ENCODE measurements around the gene MMAB.

The MMAB gene

DNA sequence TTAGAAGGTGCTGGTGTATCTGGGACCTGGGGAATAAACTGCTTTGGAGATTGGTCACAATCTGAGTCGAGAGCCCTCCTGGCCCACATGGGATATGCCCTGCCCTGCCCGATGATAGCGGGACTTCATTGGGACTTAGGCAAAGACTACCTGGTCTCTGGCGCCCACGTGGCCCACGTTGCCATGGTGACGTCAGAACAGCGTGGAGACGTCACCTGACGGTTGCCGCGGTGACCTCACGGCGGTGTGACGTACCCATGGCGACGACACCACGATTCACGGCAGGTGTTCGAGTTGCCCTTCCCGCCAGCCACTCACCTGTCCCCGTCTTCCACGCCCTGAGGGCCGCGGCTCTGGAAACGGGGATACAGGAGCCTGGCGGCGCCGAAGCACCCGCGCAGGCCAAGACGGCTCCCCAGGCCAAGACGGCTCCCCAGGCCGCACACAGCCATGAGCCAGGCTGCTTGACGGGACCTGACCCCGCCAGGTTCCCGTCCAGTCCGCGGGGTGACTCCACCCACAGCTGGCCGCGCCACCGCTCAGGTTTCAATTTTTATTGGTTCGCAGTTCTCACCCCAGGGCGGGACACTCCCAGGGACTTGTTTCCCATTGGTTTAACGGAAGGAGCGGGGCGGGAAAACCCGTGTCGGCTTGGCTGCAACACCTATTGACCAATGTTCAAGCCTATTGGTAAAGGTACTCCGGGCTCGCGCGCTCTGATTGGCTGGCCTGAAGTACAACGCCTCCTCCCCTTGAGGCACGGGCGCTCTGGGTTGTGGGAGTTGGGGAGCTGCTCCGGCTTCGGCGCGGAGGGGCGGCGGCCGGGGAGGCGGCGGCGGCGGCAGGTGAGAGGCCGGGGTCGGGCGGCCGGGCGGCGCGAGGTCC lies at the start of gene MMAB, which contains the start of gene MVK:
TSS of gene MMAB (minus strand) at position 476 of the 885 bp plus-strand sequence. CDS start at position 452, 24 bp downstream.
TSS of gene MVK (plus strand) at position 766 of the 885 bp plus-strand sequence. CDS start 1,029 bp downstream, outside the sequence.
- H3K4me3 ChIP-seq (ENCODE audit: low read length): peak within 1 kb of the TSS; percentile 69
- H3K36me3 ChIP-seq (ENCODE audit: insufficient read depth, low read length): peaks cover 43% of the 10 kb centered on the region
- H2AFZ ChIP-seq (ENCODE audit: low read depth, low read length): peak within 1 kb of the TSS; percentile 32
- H3K4me1 ChIP-seq (ENCODE audit: insufficient read depth, low read length): peaks cover 19% of the 10 kb centered on the region
- no peaks in the 10 kb centered on the region for H3K27me3 ChIP-seq (ENCODE audit: insufficient read depth, low read length)
- H3K9me3 ChIP-seq (ENCODE audit: low read length): no peaks in the 10 kb centered on the region

DNA sequence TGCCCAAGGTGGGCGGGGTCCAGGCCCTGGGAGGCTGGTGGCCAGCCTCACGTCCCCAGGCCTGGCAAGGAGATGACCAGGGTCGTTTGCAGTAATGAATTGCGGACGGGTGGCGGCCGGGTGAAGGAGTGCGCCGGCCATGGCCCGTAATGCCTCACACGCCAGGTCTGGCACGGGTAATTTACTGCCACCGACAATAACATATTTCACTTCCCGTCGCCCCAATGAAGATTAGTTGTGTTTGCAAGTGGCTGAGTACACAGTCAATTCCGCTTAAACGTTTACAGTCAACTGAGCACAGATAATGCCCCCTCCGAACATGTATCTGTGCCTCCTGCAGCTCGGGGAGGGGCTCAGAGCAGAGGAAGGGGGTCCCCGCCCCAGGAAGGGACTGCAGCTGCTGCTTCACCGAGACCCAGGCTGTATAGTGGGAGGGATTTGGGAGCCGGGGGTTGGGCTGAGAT lies 48.6 kb upstream of the MMAB start:
- Histone ChIP-seq H3K36me3 (ENCODE audit: insufficient read depth, low read length) (no peaks in the 10 kb centered on the region), H2AFZ (ENCODE audit: low read depth, low read length) (no peak overlapping the region), H3K4me1 (ENCODE audit: insufficient read depth, low read length) (peaks cover 7% of the 10 kb centered on the region), H3K27me3 (ENCODE audit: insufficient read depth, low read length) (peaks cover 15% of the 10 kb centered on the region), H3K9me3 (ENCODE audit: low read length) (no peaks in the 10 kb centered on the region), H3K4me3 (ENCODE audit: low read length) (no peak overlapping the region)

DNA sequence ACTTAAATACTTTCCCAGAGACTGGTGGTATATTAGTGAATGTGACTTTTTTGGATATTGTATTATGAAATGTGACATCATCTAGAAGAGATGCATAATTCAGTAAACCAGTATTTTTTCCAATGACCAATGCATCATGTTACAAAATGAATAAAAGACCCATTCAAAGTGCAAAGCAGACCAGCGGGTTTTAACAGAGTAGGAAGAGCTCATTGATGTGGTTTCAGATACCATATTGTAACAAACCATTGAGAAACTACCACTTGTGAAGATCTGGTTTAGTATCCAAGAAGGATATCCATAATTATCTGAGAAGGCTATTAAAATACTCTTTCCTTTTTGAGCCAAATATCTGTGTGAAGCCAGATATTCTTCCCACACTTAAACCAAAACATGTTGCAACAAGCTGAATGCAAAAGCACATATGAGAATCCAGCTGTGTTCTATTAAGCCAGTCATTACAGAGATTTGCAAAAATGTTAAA lies 47.9 kb upstream of the MMAB start:
- Histone ChIP-seq H3K9me3 (ENCODE audit: low read length) (no peaks in the 10 kb centered on the region), H3K4me3 (ENCODE audit: low read length) (no peak overlapping the region), H3K27me3 (ENCODE audit: insufficient read depth, low read length) (peaks cover 22% of the 10 kb centered on the region), H2AFZ (ENCODE audit: low read depth, low read length) (no peak overlapping the region), H3K4me1 (ENCODE audit: insufficient read depth, low read length) (peaks cover 7% of the 10 kb centered on the region), H3K36me3 (ENCODE audit: insufficient read depth, low read length) (no peaks in the 10 kb centered on the region)

DNA sequence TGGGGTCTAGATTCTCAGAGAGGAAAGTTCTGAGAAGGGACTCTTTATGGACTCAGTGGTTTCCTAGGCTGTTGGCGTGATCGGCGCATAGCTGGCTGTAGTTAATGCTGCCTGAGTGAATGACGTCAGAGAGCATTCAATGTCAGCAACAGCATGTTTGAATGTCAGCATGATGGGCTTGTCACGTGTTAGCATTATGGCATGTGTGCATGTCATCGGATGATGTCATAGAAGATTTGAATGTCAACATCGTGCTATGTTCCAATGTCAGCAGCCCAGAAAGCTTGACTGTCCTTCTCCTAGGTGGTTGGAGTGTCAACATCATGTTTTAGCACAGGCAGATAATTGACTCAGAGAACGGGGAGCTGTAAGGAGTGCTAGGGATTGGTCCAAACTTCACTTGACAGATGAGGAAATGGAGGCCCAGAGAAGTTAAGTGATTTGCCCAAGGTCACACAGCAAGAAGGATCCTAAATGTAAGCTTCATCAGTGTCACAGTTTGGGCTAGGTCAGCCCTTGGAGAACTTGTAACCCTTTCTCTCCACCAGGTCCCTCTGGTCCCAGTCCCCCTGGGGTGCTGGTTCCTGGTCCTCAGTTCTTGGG lies 45.8 kb upstream of the MMAB start:
- peaks cover 33% of the 10 kb centered on the region for H3K27me3 ChIP-seq (ENCODE audit: insufficient read depth, low read length)
- no peak overlapping the region for H2AFZ ChIP-seq (ENCODE audit: low read depth, low read length)
- H3K36me3 ChIP-seq (ENCODE audit: insufficient read depth, low read length): no peaks in the 10 kb centered on the region
- H3K4me1 ChIP-seq (ENCODE audit: insufficient read depth, low read length): peaks cover 7% of the 10 kb centered on the region
- no peak overlapping the region for H3K4me3 ChIP-seq (ENCODE audit: low read length)
- no peaks in the 10 kb centered on the region for H3K9me3 ChIP-seq (ENCODE audit: low read length)

DNA sequence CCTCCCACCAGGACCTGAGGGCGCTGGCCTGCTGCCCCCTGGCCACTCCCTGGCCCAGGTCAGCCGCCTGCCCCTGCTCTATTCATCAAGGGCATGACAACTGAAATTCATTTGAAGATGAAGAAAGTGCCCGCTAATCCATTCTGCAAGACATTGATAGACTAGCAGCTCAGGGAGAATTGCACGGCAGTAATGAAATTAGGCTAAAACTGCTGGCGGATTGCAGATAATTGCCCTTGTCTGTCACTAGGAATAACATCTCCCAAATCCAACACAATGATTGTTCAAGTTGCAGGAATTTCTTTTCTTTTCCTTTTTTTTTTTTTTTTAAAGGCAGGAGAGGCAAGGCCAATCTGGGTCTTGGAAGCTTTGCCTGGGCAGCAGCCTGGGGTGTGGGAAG lies 44.8 kb upstream of the MMAB start:
- peaks cover 42% of the 10 kb centered on the region for H3K27me3 ChIP-seq (ENCODE audit: insufficient read depth, low read length)

DNA sequence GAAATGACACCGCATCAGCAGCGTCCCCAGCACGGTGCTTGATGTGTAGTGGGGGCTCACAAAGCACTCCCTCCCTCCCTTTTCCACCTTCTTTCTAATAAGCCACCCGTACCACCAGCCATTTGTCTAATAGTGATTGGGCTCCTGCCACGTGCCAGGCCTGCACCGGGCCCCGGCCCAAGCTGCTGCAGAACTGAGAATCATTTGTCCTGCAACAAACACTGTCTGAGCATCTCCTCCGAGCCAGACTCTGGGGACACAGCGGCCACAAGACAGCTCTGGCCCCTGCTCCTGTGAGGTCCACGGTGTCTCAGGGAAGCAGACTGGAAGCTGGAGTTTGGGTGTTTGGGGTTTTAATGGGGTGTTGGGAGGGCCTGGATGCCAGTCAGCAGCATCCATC lies 44.2 kb upstream of the MMAB start:
- no peak overlapping the region for H3K4me3 ChIP-seq (ENCODE audit: low read length)
- H3K9me3 ChIP-seq (ENCODE audit: low read length): no peaks in the 10 kb centered on the region
- H3K27me3 ChIP-seq (ENCODE audit: insufficient read depth, low read length): peaks cover 45% of the 10 kb centered on the region
- no peak overlapping the region for H2AFZ ChIP-seq (ENCODE audit: low read depth, low read length)
- no peaks in the 10 kb centered on the region for H3K36me3 ChIP-seq (ENCODE audit: insufficient read depth, low read length)
- H3K4me1 ChIP-seq (ENCODE audit: insufficient read depth, low read length): peaks cover 15% of the 10 kb centered on the region

More for the DNA sequence above, 44.8 kb upstream of the MMAB start:
- peaks cover 15% of the 10 kb centered on the region for H3K4me1 ChIP-seq (ENCODE audit: insufficient read depth, low read length)
- H3K36me3 ChIP-seq (ENCODE audit: insufficient read depth, low read length): no peaks in the 10 kb centered on the region
- no peak overlapping the region for H2AFZ ChIP-seq (ENCODE audit: low read depth, low read length)
- H3K4me3 ChIP-seq (ENCODE audit: low read length): no peak overlapping the region
- no peaks in the 10 kb centered on the region for H3K9me3 ChIP-seq (ENCODE audit: low read length)

DNA sequence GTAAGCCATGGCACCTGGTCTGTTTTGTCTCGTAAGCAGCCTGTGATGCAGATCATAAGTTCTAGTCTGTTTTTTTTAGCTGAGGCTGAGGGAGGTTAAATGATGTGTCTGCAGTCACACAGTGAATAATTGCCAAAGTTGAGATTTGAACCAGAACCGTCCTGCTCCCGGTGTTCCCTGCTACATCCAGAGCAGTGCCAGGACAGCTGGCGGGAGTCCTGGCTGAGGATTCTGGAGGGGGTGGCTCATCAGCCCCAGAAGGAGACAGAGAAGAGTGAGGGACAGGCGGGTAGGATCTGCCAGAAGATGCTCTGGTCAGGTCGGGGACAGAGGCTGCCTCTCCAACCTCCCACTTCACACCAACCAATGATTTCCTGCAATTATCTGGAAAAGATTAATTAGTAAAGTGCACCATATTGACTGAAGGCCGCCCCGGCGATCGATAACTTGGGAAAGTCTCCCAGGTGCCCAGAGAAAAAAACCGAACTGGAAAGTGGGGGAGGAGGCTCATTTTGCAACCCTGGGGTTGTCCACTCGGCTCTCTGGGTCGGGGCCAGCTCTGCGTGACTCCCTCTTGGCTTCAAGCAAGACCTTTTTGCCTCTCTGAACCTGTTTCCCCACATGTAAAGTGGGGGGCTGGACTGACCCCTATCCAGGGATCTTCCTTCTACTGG lies 42.4 kb upstream of the MMAB start:
- H3K9me3 ChIP-seq (ENCODE audit: low read length): no peaks in the 10 kb centered on the region
- H3K4me3 ChIP-seq (ENCODE audit: low read length): no peak overlapping the region
- peaks cover 8% of the 10 kb centered on the region for H3K4me1 ChIP-seq (ENCODE audit: insufficient read depth, low read length)
- H3K27me3 ChIP-seq (ENCODE audit: insufficient read depth, low read length): peaks cover 38% of the 10 kb centered on the region
- no peak overlapping the region for H2AFZ ChIP-seq (ENCODE audit: low read depth, low read length)
- no peaks in the 10 kb centered on the region for H3K36me3 ChIP-seq (ENCODE audit: insufficient read depth, low read length)

DNA sequence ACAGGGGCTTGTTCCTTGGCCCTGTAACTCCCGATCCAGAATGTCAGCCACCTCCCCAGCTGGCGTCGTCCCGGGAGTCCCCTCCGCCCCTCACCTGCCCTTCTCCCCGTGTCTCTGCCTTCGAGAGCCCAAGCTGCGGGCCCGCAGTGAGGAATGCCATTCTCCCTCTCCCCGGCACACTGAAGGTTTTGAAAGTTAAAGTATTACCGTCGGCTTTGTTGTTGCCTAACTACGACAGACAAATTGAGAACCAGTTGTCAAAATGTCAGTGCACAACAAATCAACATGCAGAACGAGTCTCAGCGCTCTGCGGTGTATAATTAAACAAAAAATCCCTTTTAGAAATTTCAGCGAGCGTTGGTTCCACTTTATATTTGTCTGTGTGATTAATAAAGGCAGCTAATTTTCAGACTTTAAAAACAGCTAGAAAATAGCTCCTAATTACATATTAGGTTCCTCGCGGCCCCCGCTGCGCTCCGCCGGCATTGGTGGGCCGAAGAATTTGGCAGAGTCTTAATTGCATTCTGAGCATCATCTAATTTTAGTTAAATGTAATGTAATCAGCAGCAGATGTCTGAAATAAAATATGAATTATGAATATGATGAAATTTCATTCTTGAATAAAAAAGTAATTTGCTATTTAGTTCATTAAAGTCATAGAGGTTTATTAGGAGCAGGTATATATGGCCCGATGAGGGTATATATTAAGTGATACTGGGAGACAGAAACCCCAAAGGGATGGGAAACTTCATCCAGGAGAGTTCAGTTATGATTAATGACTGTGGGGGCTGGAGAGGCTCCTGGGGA lies 40.5 kb upstream of the MMAB start:
- Histone ChIP-seq H3K36me3 (ENCODE audit: insufficient read depth, low read length) (no peaks in the 10 kb centered on the region), H3K9me3 (ENCODE audit: low read length) (no peaks in the 10 kb centered on the region), H3K4me1 (ENCODE audit: insufficient read depth, low read length) (peaks cover 8% of the 10 kb centered on the region), H3K27me3 (ENCODE audit: insufficient read depth, low read length) (peaks cover 41% of the 10 kb centered on the region), H3K4me3 (ENCODE audit: low read length) (no peak overlapping the region), H2AFZ (ENCODE audit: low read depth, low read length) (no peak overlapping the region)

DNA sequence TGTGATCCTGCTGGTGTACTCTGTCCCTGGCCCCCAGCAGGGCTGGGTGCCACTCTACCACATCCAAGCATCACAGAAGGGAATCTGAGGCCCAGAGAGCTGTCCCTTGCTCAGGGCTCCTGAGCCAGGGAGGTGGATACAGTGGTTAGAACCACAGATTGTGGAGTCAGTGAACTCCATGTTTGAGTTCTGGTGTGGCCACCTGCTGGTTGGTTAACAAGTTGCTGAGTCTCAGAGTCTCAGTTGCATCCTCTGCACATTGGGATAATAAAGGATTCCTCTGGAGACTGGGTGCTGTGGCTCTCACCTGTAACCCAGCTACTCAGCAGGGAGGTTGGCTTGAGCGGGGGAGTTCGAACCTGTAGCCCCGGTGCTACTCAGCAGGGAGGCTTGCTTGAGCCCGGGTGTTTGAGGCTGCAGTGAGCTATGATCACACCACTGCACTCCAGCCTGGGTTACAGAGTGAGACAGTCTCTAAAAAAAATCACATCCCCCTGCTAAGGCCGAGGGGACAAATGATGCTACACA lies 39.7 kb upstream of the MMAB start:
- peaks cover 12% of the 10 kb centered on the region for H3K4me1 ChIP-seq (ENCODE audit: insufficient read depth, low read length)
- H3K36me3 ChIP-seq (ENCODE audit: insufficient read depth, low read length): no peaks in the 10 kb centered on the region
- H2AFZ ChIP-seq (ENCODE audit: low read depth, low read length): no peak overlapping the region
- H3K4me3 ChIP-seq (ENCODE audit: low read length): no peak overlapping the region
- no peaks in the 10 kb centered on the region for H3K9me3 ChIP-seq (ENCODE audit: low read length)
- H3K27me3 ChIP-seq (ENCODE audit: insufficient read depth, low read length): peaks cover 41% of the 10 kb centered on the region

DNA sequence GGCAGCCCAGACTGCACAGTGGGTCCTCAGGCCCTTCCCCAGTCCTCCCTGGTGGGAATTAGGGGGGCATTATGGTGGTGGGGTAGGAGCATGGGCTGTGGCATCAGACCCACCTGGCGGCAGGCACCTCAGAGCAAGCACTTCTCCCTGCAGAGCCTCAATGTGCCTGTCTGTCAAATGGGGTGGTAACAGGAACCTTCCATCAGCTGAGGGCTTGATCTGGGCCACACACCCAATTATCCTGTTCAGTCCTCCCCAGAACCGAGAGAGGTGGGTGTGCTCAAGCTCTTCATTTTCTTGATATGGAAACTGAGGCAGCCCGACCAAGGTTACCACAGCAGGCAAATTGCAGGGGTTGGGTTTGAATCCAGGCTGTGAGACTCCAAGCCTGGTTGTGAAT lies 38.7 kb upstream of the MMAB start:
- Histone ChIP-seq H3K27me3 (ENCODE audit: insufficient read depth, low read length) (peaks cover 37% of the 10 kb centered on the region), H3K9me3 (ENCODE audit: low read length) (no peaks in the 10 kb centered on the region), H3K36me3 (ENCODE audit: insufficient read depth, low read length) (no peaks in the 10 kb centered on the region), H3K4me3 (ENCODE audit: low read length) (no peak overlapping the region), H3K4me1 (ENCODE audit: insufficient read depth, low read length) (peaks cover 22% of the 10 kb centered on the region), H2AFZ (ENCODE audit: low read depth, low read length) (no peak overlapping the region)

DNA sequence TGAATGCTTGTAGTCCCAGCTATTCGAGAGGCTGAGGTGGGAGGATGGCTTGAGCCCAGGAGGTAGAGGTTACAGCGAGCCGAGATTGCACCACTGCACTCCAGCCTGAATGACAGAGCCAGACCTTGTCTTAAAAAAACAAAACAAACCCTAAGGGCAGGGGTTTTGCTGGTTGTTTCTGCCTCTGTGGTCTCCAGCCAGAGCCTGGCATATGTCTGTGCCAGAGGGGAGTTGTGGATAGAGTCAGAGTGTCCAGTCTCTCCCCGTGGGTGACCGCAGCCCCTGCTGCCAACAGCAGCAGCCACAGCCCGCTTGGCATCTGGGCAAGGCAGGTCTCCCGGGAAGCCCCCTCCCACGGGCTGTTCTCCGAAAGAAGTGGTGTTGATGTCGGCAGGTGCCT lies 37.9 kb upstream of the MMAB start:
- peaks cover 28% of the 10 kb centered on the region for H3K4me1 ChIP-seq (ENCODE audit: insufficient read depth, low read length)
- H2AFZ ChIP-seq (ENCODE audit: low read depth, low read length): no peak overlapping the region
- H3K27me3 ChIP-seq (ENCODE audit: insufficient read depth, low read length): peaks cover 30% of the 10 kb centered on the region
- no peaks in the 10 kb centered on the region for H3K36me3 ChIP-seq (ENCODE audit: insufficient read depth, low read length)
- H3K9me3 ChIP-seq (ENCODE audit: low read length): no peaks in the 10 kb centered on the region
- H3K4me3 ChIP-seq (ENCODE audit: low read length): no peak overlapping the region

DNA sequence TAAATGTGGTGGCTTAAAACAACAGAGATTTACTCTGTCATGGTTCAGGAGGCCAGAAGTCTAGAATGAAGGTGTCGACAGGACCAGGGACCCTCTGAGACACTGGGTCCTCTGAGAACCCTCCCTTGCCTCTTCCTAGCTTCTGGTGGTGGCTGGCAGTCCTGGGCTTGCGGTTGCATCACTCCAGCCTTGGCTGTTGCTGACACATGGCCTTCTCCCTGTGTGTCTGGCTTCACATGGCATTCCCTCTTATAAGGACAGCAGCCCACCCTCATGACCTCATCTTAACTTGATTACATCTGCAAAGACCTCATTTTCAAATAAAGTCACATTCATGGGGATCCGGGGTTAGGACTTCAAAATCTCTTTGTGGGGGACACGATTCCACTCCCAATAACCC lies 37.2 kb upstream of the MMAB start:
- no peaks in the 10 kb centered on the region for H3K36me3 ChIP-seq (ENCODE audit: insufficient read depth, low read length)
- H3K9me3 ChIP-seq (ENCODE audit: low read length): no peaks in the 10 kb centered on the region
- peaks cover 23% of the 10 kb centered on the region for H3K27me3 ChIP-seq (ENCODE audit: insufficient read depth, low read length)
- H2AFZ ChIP-seq (ENCODE audit: low read depth, low read length): no peak overlapping the region
- H3K4me3 ChIP-seq (ENCODE audit: low read length): no peak overlapping the region
- peaks cover 35% of the 10 kb centered on the region for H3K4me1 ChIP-seq (ENCODE audit: insufficient read depth, low read length)
